Activated CD4-positive, alpha-beta memory T cell treated with anti-CD3 and anti-CD28 coated beads for 36 hours (primary cell): ENCODE results near the gene CCK. TPM values are rescaled to one million over a fixed set of nuclear protein-coding genes. Genes with fewer than 3 reads are reported as not detected.
A peak's percentile ranks its signal among the peaks of the same experiment; 100 is the strongest.

Experiments used
- CTCF ChIA-PET: fragments of 350-600 bp; sonication (Branson Sonifier 250); formaldehyde crosslinking; loops from one replicate; lab custom pipeline; 2021; ENCODE audit warnings: antibody characterized with exemption, inconsistent platforms; lab: Charles Lee
- POLR2A ChIA-PET: fragments of 350-600 bp; sonication (Branson Sonifier 250); formaldehyde crosslinking; loops from one replicate; lab custom pipeline; 2021; ENCODE audit warnings: antibody characterized with exemption; lab: Charles Lee
- DNase-seq: peaks from one replicate; pipeline ENCODE4 v3.0.0-alpha.2; 2020
- H3K27ac Mint-ChIP-seq: one replicate; pipeline ENCODE4 v1.8.0; 2021; ENCODE audit warnings: mixed read lengths
- H3K27me3 Mint-ChIP-seq: one replicate; pipeline ENCODE4 v1.8.0; 2021; ENCODE audit warnings: mixed read lengths
- H3K36me3 Mint-ChIP-seq: one replicate; pipeline ENCODE4 v1.8.0; 2021; ENCODE audit warnings: mixed read lengths
- H3K4me1 Mint-ChIP-seq: one replicate; pipeline ENCODE4 v1.8.0; 2021; ENCODE audit warnings: low read depth, mixed read lengths
- H3K4me3 Mint-ChIP-seq: one replicate; pipeline ENCODE4 v1.8.0; 2021; ENCODE audit warnings: mild to moderate bottlenecking, mixed read lengths
- H3K9me3 Mint-ChIP-seq: one replicate; pipeline ENCODE4 v1.8.0; 2021; ENCODE audit warnings: mixed read lengths
- intact Hi-C: fragments of 100-400 bp; cut with micrococcal nuclease; formaldehyde crosslinking; loops from one replicate; pipeline ENCODE4 v1.15.1; 2023
- total RNA-seq, 2 experiments: library from RNA; stranded (reverse); gene quantifications; one replicate each; pipeline ENCODE4 v1.2.3, GENCODE V29; 2021

CCK gene
- total RNA-seq = not detected

- Mint-ChIP-seq H3K27ac (no peak within 1 kb of the TSS), H3K27me3 (peaks cover 68% of the 10 kb centered on the region), H3K4me3 (no peak within 1 kb of the TSS), H3K4me1 (peaks cover 10% of the 10 kb centered on the region), H3K9me3 (peaks cover 2% of the 10 kb centered on the region), H3K36me3 (no peaks in the 10 kb centered on the region)
- POLR2A ChIA-PET = no interaction called here
- CTCF ChIA-PET = interaction anchor here (1.6 kb wide), 1 partner anchor 19 kb away, joined by 4 read pairs; no protein-coding TSS in a partner anchor
- intact Hi-C loops = no loop called here
- no peak for DNase-seq
Observed at GRCh38 chr3:42266085-42266484, at the start of gene CCK. CCK (minus strand) TSS chr3:42266185; CDS start chr3:42263630, 2,555 bp downstream.

- no peak overlapping the region for H3K27ac Mint-ChIP-seq
- no peaks in the 10 kb centered on the region for H3K4me1 Mint-ChIP-seq
- intact Hi-C loops = no loop called here
- H3K36me3 Mint-ChIP-seq = peaks cover 16% of the 10 kb centered on the region
- POLR2A ChIA-PET = no interaction called here
- H3K9me3 Mint-ChIP-seq = peaks cover 33% of the 10 kb centered on the region
- CTCF ChIA-PET = no interaction called here
- DNase-seq = no peak
- H3K27me3 Mint-ChIP-seq = peaks cover 9% of the 10 kb centered on the region
- no peak overlapping the region for H3K4me3 Mint-ChIP-seq
Observed at GRCh38 chr3:42314411-42314810, 48.4 kb upstream of the CCK start.

DNA sequence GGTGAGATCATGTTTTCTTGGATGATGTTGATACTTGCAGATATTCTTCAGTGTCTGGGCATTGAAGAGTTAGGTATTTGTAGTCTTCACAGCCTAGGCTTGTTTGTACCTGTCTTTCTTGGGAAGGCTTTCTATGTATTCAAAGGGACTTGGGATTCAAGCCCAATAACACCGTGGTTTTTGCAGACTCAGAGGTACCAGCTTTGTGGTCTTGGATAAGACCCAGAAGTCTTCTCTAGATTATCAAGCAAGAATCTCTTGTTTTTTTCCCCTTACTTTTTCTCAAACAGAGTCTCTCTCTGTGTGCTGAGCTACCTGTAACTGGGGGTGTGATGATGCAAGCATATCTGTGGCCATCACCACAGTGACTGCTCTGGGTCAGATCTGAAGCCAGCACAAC, 42.7 kb upstream of the CCK start:
- Mint-ChIP-seq H3K4me1 (no peaks in the 10 kb centered on the region), H3K27ac (no peak overlapping the region), H3K27me3 (peaks cover 8% of the 10 kb centered on the region), H3K4me3 (no peak overlapping the region), H3K36me3 (peaks cover 4% of the 10 kb centered on the region), H3K9me3 (peaks cover 6% of the 10 kb centered on the region)
- intact Hi-C loops = no loop called here
- DNase-seq = no peak
- POLR2A ChIA-PET = no interaction called here
- CTCF ChIA-PET = no interaction called here

GRCh38 chr3:42306499-42306898, 40.5 kb upstream of the CCK start:
- ChIA-PET CTCF (no interaction called here), POLR2A (no interaction called here)
- no peak for DNase-seq
- H3K36me3 Mint-ChIP-seq = no peaks in the 10 kb centered on the region
- H3K27ac Mint-ChIP-seq = no peak overlapping the region
- no peaks in the 10 kb centered on the region for H3K9me3 Mint-ChIP-seq
- H3K27me3 Mint-ChIP-seq = peaks cover 4% of the 10 kb centered on the region
- H3K4me3 Mint-ChIP-seq = no peak overlapping the region
- no peaks in the 10 kb centered on the region for H3K4me1 Mint-ChIP-seq
- intact Hi-C loops = no loop called here

DNA sequence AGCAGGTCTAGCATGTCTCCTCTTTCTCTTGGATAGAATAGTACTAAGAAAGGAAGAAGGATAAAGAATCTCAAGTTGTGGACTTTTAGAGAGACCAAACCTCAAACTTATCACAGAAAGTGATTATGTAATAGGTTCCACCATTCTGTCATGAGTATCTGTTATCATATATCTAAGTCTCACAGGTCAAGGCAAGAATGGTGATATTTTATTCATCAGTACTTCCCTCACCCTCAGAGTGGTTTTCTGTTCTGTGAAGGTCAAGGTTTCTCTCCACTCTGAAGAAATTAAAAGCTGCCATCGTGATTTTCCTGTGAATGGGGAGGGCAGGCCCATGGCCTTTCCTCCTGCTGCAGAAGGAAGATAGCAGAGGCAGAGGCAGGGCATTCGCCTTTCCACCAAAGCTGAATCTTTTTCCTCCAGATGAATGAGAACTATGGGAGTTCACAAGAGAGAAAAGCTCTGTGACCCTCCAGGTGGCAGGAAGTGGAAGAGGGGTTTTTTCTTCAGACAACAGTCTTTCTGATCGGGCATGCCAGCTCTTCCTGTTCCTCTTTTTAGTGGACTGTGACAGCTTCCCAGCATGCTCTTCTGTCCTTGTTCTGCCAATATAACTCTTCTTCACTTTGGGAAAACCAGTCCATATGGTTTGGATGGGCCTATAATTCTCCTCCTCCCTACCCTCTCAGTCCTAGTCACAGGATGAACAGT, 37.1 kb upstream of the CCK start:
- peaks cover 7% of the 10 kb centered on the region for H3K27me3 Mint-ChIP-seq
- H3K27ac Mint-ChIP-seq = no peak overlapping the region
- H3K36me3 Mint-ChIP-seq = no peaks in the 10 kb centered on the region
- no peak for DNase-seq
- no peak overlapping the region for H3K4me3 Mint-ChIP-seq
- intact Hi-C loops = no loop called here
- H3K9me3 Mint-ChIP-seq = no peaks in the 10 kb centered on the region
- ChIA-PET POLR2A (no interaction called here), CTCF (no interaction called here)
- no peaks in the 10 kb centered on the region for H3K4me1 Mint-ChIP-seq

DNA sequence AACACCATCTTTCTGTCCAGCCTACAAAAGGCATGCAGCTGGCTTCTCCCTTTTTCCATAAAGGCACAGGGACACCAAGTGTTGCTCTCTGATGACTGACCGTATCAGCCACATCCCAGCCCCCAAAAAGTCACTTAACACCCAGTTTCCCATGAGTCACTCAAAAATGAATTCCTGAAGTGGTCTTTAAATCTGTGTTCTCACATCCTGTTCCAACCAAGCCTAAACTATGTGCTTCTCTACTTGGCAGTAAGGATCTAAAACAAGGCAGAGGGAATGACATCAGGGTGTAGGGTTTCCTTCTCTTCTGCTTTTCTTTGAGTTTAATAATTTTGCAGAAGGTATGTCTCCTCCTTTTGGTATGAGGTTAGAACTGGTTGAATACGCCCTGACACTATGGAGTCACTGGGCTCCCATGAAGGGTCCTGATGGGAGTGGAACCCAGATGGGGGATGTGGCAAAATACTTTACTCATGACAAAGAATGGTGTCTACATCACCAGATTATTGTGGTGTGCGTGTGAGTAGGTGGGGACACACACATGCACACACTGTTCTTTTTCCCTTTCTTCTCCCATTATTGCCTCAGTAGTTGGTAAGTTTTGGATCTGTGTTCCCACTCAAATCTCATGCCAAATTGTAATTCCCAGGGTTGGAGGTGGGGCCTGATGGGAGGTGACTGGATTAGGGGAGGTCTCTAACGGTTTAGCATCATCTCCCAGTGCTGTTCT, 35.6 kb upstream of the CCK start:
- CTCF ChIA-PET = no interaction called here

DNA sequence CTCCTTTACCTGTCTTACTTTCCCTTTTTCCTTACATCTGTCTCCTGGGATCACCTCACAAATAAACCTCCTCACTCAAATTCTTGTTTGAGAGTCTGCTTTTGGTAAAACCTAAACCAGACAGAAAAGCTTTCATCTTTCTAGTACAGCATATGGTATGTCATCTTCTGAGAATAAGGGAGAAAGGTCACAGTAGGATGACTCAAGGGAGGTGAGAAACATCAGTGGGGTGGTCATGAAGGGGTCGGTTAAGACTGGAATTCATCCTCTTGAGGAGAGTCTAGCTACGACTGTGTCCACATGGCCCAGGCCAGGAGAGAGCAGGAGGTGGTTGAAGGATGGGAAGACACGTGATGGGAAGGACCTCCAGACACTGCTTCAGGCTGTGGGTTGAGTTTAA, 34.8 kb upstream of the CCK start:
- ChIA-PET CTCF (no interaction called here), POLR2A (no interaction called here)
- Mint-ChIP-seq H3K4me3 (no peak overlapping the region), H3K9me3 (no peaks in the 10 kb centered on the region), H3K36me3 (no peaks in the 10 kb centered on the region), H3K27me3 (peaks cover 6% of the 10 kb centered on the region), H3K4me1 (no peaks in the 10 kb centered on the region), H3K27ac (no peak overlapping the region)
- DNase-seq = no peak
- intact Hi-C loops = no loop called here

More for the DNA sequence above, 35.6 kb upstream of the CCK start:
- POLR2A ChIA-PET = no interaction called here
- Mint-ChIP-seq H3K4me3 (no peak overlapping the region), H3K4me1 (no peaks in the 10 kb centered on the region), H3K27ac (no peak overlapping the region), H3K27me3 (peaks cover 4% of the 10 kb centered on the region), H3K9me3 (no peaks in the 10 kb centered on the region), H3K36me3 (no peaks in the 10 kb centered on the region)
- no peak for DNase-seq
- intact Hi-C loops = no loop called here

DNA sequence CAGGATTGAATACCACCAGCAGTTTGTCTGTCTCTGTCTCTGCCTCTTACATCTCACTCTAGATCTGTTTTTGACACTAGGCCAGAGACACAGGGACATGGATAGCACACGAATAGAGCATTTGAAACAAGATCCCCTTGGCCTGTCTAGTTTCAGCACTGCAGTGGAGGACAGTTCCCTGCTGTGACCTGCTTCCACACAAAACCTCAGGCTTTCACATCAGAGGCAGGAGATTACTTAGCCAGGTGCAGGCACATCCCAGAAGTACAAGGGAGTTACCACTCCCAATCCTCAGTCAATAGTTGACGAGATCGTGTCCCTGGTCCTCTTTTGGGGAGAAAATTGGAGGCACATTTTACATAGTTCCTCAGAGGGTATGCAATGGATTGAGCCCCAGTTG, 34.0 kb upstream of the CCK start:
- intact Hi-C loops = no loop called here
- H3K36me3 Mint-ChIP-seq = no peaks in the 10 kb centered on the region
- ChIA-PET POLR2A (no interaction called here), CTCF (no interaction called here)
- no peak overlapping the region for H3K4me3 Mint-ChIP-seq
- no peaks in the 10 kb centered on the region for H3K9me3 Mint-ChIP-seq
- no peaks in the 10 kb centered on the region for H3K4me1 Mint-ChIP-seq
- no peak overlapping the region for H3K27ac Mint-ChIP-seq
- peaks cover 6% of the 10 kb centered on the region for H3K27me3 Mint-ChIP-seq
- peak; percentile 35 for DNase-seq

- Mint-ChIP-seq H3K4me3 (no peak overlapping the region), H3K36me3 (no peaks in the 10 kb centered on the region), H3K9me3 (no peaks in the 10 kb centered on the region), H3K27me3 (peaks cover 10% of the 10 kb centered on the region), H3K27ac (no peak overlapping the region), H3K4me1 (no peaks in the 10 kb centered on the region)
- CTCF ChIA-PET = no interaction called here
- intact Hi-C loops = no loop called here
- POLR2A ChIA-PET = no interaction called here
- DNase-seq = no peak
Observed at GRCh38 chr3:42298259-42298658, 32.3 kb upstream of the CCK start.

DNA sequence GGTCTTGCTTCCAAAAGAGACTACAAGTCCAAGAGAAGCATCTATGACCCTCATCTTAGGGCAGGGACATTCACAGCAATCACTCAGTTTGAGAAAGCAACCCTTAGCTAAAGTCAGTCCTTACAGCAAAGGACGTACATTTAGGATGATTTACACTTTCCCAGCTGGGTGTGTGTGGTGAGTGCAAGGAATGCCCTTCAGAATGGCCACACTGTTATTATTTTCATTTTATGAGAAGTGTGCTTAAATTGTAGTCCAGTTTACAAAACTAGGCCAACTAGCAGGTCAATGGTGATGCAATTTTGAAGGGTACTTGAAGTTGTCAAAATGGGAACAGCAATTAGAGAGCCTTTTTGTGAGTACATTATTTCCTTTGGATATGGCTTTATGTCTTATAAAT, 26.0 kb upstream of the CCK start:
- CTCF ChIA-PET = interaction anchor here (0.7 kb wide), 1 partner anchor 45 kb away, joined by 3 read pairs; no protein-coding TSS in a partner anchor
- no peak for DNase-seq
- Mint-ChIP-seq H3K4me1 (no peaks in the 10 kb centered on the region), H3K4me3 (no peak overlapping the region), H3K9me3 (no peaks in the 10 kb centered on the region), H3K36me3 (no peaks in the 10 kb centered on the region), H3K27ac (no peak overlapping the region), H3K27me3 (peaks cover 19% of the 10 kb centered on the region)
- POLR2A ChIA-PET = no interaction called here
- intact Hi-C loops = no loop called here

DNA sequence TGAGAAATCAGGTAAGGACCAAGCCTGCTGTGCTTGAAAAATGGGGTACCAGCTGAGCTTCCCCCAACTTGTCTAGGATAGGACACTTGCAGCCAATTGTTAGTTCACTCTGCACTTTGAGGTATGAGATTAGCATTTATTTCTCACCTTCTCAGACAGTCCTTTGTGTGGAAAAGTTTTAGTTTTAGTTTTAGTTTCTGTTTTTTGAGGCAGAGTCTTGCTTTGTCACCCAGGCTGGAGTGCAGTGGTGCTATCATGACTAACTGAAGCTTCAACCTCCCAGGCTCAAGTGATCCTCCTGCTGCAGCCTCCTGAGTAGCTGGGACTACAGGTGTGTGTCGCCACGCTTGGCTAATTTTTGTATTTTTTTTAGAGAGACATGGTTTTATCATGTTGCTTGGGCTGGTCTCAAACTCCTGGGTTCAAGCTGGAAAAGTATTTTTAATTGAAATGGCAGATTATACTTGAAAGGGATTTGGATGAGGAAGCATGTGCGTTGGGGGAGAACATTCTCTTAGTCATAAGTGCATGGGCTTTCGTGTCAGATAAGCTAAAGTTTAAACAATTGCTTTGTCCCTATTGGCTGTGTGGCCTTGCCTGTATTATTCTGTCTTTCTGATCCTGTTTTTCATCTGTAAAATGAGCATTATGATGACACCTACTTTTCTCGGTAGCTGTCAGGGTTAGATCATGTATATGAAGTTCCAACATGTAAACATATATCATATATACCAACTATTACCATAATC, 25.2 kb upstream of the CCK start:
- POLR2A ChIA-PET = no interaction called here
- no peak for DNase-seq

DNA sequence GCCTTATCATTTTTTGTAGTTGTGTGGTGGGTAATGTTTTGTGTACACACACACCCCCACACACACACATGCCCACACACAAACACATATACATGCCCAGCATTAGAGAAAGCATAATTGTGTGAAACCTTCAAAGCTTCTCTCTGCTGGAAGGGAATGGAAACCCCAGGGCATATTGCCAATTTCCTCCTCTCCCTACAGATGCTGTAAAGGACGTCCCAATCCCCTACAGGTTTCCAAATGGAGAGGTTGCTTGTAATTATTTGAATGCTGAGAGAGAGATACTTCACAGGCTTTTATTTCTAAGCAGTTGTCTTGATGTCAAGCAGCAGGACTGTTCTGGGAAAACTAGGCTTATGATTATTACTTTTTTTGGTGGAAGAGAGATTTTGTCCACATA, 23.0 kb upstream of the CCK start:
- no peaks in the 10 kb centered on the region for H3K9me3 Mint-ChIP-seq
- ChIA-PET POLR2A (no interaction called here), CTCF (interaction anchor here (1.0 kb wide), 1 partner anchor 41 kb away, joined by 3 read pairs; no protein-coding TSS in a partner anchor)
- H3K27ac Mint-ChIP-seq = no peak overlapping the region
- H3K36me3 Mint-ChIP-seq = no peaks in the 10 kb centered on the region
- H3K4me3 Mint-ChIP-seq = no peak overlapping the region
- intact Hi-C loops = no loop called here
- peaks cover 12% of the 10 kb centered on the region for H3K27me3 Mint-ChIP-seq
- H3K4me1 Mint-ChIP-seq = no peaks in the 10 kb centered on the region
- no peak for DNase-seq

More for the DNA sequence above, 25.2 kb upstream of the CCK start:
- H3K27me3 Mint-ChIP-seq = peaks cover 18% of the 10 kb centered on the region
- CTCF ChIA-PET = no interaction called here
- H3K36me3 Mint-ChIP-seq = no peaks in the 10 kb centered on the region
- no peaks in the 10 kb centered on the region for H3K4me1 Mint-ChIP-seq
- intact Hi-C loops = no loop called here
- H3K4me3 Mint-ChIP-seq = no peak overlapping the region
- no peak overlapping the region for H3K27ac Mint-ChIP-seq
- no peaks in the 10 kb centered on the region for H3K9me3 Mint-ChIP-seq
